Ishikawa (cell line): ENCODE measurements around the gene CLASP1.

ENCODE experiments used
- TCF12 ChIP-seq: IDR thresholded peaks from 2 replicates; pipeline ENCODE4 v1.6.1; 2012; ENCODE audit warnings: low read depth
- YY1 ChIP-seq: IDR thresholded peaks from 2 replicates; pipeline ENCODE4 v1.6.1; 2012; ENCODE audit warnings: low read depth
- TF ChIP-seq, protein P1 (sequence below): IDR thresholded peaks from 2 replicates; pipeline ENCODE4 v1.6.1; 2012
- TF ChIP-seq, protein P2 (sequence below): IDR thresholded peaks from 2 replicates; pipeline ENCODE4 v1.6.1; 2012; ENCODE audit warnings: low read depth, mild to moderate bottlenecking

DNA sequence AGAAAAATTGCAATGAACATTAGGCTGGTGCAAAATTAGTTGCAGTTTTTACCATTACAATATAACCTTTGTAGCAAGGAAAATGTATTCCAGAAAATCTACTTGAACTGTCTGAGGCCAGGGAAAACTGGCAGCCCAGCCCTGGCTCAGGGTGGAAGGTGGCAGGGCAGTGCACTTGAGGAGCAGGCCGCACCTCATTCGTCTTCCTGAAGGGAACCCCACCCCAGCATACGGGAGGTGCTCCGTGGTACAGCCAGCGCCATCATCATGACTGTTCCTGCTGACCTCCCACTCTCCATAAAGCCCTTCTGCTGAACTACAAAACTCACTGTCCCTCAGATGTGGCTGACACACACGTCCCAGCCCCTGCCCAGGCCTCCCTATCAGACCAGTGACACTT lies 298.4 kb downstream of the CLASP1 start:
- TF ChIP-seq YY1 = no peak
- TF ChIP-seq, protein P1, sequence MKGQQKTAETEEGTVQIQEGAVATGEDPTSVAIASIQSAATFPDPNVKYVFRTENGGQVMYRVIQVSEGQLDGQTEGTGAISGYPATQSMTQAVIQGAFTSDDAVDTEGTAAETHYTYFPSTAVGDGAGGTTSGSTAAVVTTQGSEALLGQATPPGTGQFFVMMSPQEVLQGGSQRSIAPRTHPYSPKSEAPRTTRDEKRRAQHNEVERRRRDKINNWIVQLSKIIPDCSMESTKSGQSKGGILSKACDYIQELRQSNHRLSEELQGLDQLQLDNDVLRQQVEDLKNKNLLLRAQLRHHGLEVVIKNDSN = no peak
- TF ChIP-seq, protein P2, sequence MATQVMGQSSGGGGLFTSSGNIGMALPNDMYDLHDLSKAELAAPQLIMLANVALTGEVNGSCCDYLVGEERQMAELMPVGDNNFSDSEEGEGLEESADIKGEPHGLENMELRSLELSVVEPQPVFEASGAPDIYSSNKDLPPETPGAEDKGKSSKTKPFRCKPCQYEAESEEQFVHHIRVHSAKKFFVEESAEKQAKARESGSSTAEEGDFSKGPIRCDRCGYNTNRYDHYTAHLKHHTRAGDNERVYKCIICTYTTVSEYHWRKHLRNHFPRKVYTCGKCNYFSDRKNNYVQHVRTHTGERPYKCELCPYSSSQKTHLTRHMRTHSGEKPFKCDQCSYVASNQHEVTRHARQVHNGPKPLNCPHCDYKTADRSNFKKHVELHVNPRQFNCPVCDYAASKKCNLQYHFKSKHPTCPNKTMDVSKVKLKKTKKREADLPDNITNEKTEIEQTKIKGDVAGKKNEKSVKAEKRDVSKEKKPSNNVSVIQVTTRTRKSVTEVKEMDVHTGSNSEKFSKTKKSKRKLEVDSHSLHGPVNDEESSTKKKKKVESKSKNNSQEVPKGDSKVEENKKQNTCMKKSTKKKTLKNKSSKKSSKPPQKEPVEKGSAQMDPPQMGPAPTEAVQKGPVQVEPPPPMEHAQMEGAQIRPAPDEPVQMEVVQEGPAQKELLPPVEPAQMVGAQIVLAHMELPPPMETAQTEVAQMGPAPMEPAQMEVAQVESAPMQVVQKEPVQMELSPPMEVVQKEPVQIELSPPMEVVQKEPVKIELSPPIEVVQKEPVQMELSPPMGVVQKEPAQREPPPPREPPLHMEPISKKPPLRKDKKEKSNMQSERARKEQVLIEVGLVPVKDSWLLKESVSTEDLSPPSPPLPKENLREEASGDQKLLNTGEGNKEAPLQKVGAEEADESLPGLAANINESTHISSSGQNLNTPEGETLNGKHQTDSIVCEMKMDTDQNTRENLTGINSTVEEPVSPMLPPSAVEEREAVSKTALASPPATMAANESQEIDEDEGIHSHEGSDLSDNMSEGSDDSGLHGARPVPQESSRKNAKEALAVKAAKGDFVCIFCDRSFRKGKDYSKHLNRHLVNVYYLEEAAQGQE = no peak
- no peak for TF ChIP-seq TCF12
